GM15510 (cell line): Measurements from ENCODE around the gene RSL1D1.
A peak's percentile ranks its signal among the peaks of the same experiment; 100 is the strongest.

ENCODE experiments used
- POLR2A ChIP-seq: IDR thresholded peaks from 3 replicates; pipeline ENCODE4 v1.6.1; 2011; ENCODE audit warnings: borderline replicate concordance; ENCODE audit not compliant: insufficient read length; ENCODE audit errors: extremely low read depth

Gene RSL1D1

GRCh38 chr16:11851294-11852091 is at the start of gene RSL1D1:
RSL1D1 (minus strand) TSS chr16:11851542; CDS start chr16:11851512, 30 bp downstream.
- TF ChIP-seq POLR2A = peak; percentile 95

GRCh38 chr16:11901091-11901490 is 49.7 kb upstream of the RSL1D1 start:
- TF ChIP-seq POLR2A = no peak

GRCh38 chr16:11896486-11897176 is 45.3 kb upstream of the RSL1D1 start:
- no peak for TF ChIP-seq POLR2A

- no peak for TF ChIP-seq POLR2A
These were observed 42.2 kb upstream of the RSL1D1 start for GRCh38 chr16:11893571-11893970.

DNA sequence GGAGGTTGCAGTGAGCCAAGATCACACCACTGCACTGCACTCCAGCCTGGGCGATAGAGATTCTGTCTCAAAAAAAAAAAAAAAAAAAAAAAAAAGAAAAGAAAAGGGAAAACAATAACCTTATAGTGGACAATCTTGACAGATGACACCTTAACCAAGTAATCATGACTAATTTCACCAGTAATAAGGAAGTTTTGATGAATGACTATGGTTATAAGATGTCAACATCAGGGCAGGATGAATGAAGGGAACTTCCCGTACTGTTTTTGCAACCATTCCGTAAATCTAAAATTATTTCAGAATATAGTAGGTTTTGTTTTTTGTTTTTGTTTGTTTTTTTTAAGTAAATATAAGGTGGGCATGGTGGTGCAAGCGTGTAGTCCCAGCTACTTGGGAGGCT is 41.4 kb upstream of the RSL1D1 start:
- no peak for TF ChIP-seq POLR2A

- TF ChIP-seq POLR2A = no peak
These were observed 39.1 kb upstream of the RSL1D1 start for GRCh38 chr16:11890231-11890965.

GRCh38 chr16:11886881-11887280 is 35.5 kb upstream of the RSL1D1 start:
- TF ChIP-seq POLR2A = no peak

DNA sequence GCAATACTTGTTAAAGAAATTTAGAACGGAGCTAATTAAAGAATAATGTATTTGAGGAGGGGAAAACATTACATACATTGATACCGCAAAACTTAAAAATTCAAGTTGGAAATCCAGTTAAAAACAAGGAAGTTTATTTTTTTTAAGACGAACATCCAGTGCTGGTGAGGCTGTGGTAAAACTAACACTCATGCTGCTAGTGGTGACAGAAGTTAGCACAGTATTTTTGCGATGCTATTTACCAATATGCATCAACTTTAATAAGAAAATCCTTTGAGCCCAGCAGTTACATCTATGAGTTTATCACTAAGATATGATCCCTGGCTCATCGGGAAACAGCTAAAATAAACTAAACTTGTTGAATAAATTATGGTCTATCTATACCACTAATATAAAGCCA is 32.7 kb upstream of the RSL1D1 start:
- no peak for TF ChIP-seq POLR2A

GRCh38 chr16:11880007-11880406 is 28.7 kb upstream of the RSL1D1 start:
- no peak for TF ChIP-seq POLR2A

DNA sequence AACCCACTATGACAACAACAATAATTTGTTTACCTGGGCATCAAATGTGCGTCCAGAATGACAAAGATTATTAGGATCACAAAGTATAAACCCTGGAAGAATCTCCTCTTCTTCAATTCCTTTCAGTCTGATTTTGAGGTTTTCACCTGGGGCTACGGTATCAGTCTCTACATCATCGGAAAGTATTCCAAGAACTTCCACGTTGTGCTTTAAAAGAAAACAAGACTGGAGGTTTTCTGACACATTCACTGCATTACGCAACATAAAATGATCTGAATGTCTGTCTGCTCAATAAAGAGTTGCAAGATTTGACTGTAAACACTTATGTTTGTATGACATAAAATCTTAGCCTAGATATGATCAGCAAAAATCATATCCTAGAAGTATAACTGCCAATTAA is 26.0 kb upstream of the RSL1D1 start:
- no peak for TF ChIP-seq POLR2A

DNA sequence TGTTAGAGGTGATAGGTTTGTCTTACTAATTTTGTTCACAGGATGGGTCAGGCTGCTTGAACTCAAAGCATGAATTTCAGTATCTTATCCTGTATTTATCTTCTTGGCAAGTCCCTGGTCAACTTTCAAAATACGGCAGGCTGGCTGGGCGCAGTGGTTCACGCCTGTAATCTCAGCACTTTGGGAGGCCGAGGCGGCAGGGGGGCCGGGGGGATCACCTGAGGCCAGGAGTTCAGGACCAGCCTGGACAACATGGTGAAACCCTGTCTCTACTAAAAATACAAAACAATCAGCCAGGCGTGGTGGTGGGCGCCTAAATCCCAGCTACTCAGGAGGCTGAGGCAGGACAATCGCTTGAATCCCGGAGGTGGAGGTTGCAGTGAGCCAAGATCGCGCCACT is 25.0 kb upstream of the RSL1D1 start:
- TF ChIP-seq POLR2A = no peak

- TF ChIP-seq POLR2A = no peak
These were observed 24.4 kb upstream of the RSL1D1 start for GRCh38 chr16:11875721-11876120.

DNA sequence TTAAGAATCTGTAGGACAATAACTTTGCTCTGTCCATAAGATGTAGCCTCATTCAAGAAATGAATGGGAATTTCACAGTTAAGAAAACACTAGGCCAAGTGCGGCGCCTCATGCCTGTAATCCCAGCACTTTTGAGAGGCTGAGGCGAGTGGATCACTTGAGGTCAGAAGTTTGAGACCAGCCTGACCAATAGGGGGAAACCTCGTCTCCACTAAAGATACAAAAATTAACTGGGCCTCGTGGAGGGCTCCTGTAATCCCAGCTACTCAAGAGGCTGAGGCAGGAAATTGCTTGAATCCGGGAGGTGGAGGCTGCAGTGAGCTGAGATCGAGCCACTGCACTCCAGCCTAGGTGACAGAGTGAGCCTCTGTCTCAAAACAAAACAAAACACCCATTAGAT is 19.9 kb upstream of the RSL1D1 start:
- TF ChIP-seq POLR2A = no peak

DNA sequence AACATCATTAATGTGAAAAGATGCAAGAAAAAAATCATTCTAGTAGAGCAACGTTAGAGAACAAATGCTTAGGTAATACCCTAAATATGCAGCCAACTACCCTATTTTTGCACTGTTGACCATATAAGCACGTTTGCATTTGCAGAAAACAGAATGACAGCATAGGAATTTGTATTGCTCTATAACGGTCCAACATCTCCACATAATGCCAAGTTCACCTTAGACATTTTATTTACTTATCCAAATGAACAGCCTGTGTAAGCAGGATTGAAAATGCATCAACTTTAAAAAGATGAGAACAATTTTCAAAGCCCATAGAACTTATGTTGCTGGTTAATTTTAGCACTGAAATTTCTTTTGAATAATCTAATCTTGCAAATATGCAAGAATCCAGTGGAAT is 19.1 kb upstream of the RSL1D1 start:
- TF ChIP-seq POLR2A = no peak

DNA sequence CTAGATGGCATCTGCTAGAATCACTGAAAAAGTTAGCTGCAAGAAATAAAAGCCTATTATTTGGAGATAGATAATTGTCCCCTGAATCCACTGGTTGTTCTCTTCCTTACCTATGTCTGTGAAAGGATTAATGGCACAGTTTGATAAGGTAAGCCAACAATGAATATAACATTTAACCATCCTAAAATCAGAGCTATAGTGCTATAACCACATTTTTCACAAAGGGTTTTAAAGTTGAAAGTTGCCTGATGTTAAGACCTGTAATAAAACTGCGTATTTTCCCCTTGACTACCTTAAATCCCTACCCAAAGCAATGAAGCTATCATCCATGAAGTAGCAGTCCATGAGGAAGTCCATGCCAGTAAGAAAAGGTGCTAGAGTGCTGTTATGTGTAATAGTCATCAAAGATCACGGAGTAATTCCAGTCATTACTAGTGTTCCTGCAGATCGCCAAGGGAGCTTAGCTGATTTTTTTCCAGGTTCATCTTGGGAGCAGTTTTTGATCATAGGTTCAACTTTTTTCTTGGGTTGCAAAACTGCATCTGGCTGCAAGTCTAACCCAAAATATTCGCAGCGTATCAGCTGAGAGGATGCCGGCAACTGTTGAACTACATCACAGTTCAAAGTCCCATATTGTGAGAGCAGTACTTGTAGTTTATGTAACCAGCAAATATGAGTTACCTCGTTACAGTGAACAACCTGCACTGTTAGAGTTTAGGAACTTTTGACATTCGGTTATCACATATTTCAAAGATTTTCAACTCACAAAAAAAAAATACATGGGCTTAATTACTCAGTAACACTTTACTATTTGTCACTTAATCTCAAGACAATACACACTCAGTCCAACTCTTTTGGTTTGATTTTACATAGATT is 18.2 kb upstream of the RSL1D1 start:
- TF ChIP-seq POLR2A = no peak

GRCh38 chr16:11868412-11868980 is 17.2 kb upstream of the RSL1D1 start:
- no peak for TF ChIP-seq POLR2A
